Aorta (tissue), 5 donors: ENCODE measurements around the gene PNPLA7. TPM values are rescaled to one million over a fixed set of nuclear protein-coding genes. Genes with fewer than 3 reads are reported as not detected.
"Not testable (repeated sequence)": the region's sequence is repeated elsewhere in the genome, so short reads cannot be mapped to it uniquely, and the experiment has no call there.

Experiments used
- ATAC-seq: fragments of 200-7000 bp; cut with Tn5 transposase; one replicate; pipeline ENCODE4 v1.9.1; 2022; ENCODE audit warnings: moderate library complexity; ENCODE audit not compliant: low FRiP score
- DNase-seq, 2 donors: peaks; one replicate each; pipeline ENCODE4 v3.0.0-alpha.2; 2020
- H3K27ac ChIP-seq, 2 donors: one replicate each; pipeline ENCODE4 v1.5.1; 2013; ENCODE audit warnings: low read length in 2 of 2, mild to moderate bottlenecking in 2 of 2, moderate library complexity in 2 of 2, control low read depth in 1 of 2, inconsistent platforms in 1 of 2, low read depth in 1 of 2
- H3K27me3 ChIP-seq, 2 donors: one replicate each; pipeline ENCODE4 v1.6.1; 2013; ENCODE audit warnings: control low read depth in 1 of 2, low read length in 1 of 2, mild to moderate bottlenecking in 1 of 2, moderate library complexity in 1 of 2; ENCODE audit not compliant: insufficient read depth in 2 of 2, control insufficient read depth in 1 of 2
- H3K36me3 ChIP-seq, 2 donors: one replicate each; pipeline ENCODE4 v1.6.1; 2013; ENCODE audit warnings: control low read depth in 1 of 2, low read length in 1 of 2, mild to moderate bottlenecking in 1 of 2; ENCODE audit not compliant: insufficient read depth in 2 of 2, control insufficient read depth in 1 of 2
- H3K4me1 ChIP-seq, 2 donors: one replicate each; pipeline ENCODE4 v1.6.1; 2013; ENCODE audit warnings: low read length in 2 of 2, control low read depth in 1 of 2, mild to moderate bottlenecking in 1 of 2, moderate library complexity in 1 of 2; ENCODE audit not compliant: insufficient read depth in 2 of 2, control insufficient read depth in 1 of 2
- H3K4me3 ChIP-seq, 2 donors: one replicate each; pipeline ENCODE4 v1.5.1; 2013; ENCODE audit warnings: low read length in 2 of 2, control low read depth in 1 of 2, mild to moderate bottlenecking in 1 of 2
- H3K9me3 ChIP-seq: one replicate; pipeline ENCODE4 v1.6.1; 2013; ENCODE audit warnings: mild to moderate bottlenecking, low read length; ENCODE audit not compliant: control insufficient read depth
- WGBS, 2 donors: extraction: QIAGEN DNeasy Blood & Tissue Kit; methylation state at CpG; one replicate each; pipeline ENCODE4 v1.1.7; 2013; 5-methylcytosine and 5-hydroxymethylcytosine counted together
- intact Hi-C, 2 donors: fragments of 100-400 bp; cut with DNase I; formaldehyde crosslinking; loops; one replicate each; pipeline versions ENCODE4 v1.14.2 to v1.15.0; 2022
- polyA plus RNA-seq, 2 donors: library from polyadenylated mRNA; stranded (reverse); fragments of 200-250 nt; gene quantifications; one replicate each; pipeline ENCODE4 v1.2.3, GENCODE V29; 2013
- total RNA-seq, 2 donors: library from RNA; stranded (reverse); fragmentation: NEBNext Ultra II Directional; extraction: Animal tissue kit (Norgen Biotek cat#: 25700); gene quantifications; one replicate each; pipeline ENCODE4 v1.2.1, GENCODE V29; 2021
- donor health status: healthy with polysubstance abuse.
- donor health status: Bipolar disorder and iron deficiency.
- donor health status: DM: no; HTN: no; CAD: no.
- donor health status: DM: no; HTN: no; CAD: no.
- donor health status: DM: yes; HTN: yes; CAD: no.

Gene PNPLA7
- total and polyA plus RNA-seq, 4 donors, result 2.1 to 36.6 (median 9.0) TPM

DNA sequence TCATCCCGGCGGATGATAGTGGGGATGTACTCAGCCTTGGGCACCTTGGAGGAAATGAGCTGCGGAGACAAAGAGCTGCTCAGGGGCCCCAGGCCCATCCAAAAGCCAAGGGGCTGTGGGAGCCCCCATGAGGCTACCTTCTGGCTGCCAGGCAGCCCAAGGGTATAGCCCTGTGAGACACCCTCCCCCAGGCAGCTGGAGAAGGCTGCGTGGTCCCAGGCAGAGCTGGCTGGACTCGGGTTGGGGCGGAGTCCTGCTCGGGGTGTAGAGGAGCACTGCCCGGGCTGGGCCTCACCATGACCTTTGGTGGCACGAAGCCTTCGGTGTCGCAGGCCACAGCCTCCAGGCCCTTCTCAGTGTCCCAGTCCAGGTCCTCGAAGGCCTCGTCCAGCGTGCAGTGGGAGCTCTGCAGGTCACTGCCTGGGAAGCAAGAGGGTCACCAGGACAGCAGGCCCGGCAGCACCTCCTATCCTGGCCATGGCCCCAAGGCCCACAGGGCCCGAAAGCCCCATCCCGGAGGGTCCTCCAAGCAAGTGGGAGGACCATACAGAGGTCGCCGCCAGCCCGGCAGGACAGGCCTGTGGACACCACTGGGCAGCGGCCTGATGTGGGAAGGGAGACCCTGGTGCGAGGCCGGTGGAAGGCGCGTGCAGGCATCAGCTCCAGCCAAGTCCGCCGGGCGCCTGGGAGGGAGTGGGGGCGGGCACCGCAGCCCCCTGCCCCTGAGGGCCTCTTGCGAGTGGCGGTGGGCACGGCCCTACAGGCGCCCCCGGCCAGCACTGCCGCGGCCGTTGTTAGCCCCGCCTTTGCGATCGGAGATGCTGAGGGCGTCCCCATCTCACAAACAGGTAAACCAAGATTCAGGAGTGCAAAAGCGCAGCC is 97.2 kb downstream of the PNPLA7 start:
- ATAC-seq, result no peak
- Histone ChIP-seq H3K4me1 (peaks cover 0 to 4% of the 10 kb centered on the region in 2 donors), H3K4me3 (no peak overlapping the region), H3K27me3 (no peaks in the 10 kb centered on the region), H3K36me3 (peaks cover 0 to 1% of the 10 kb centered on the region in 2 donors), H3K27ac (no peak overlapping the region), H3K9me3 (no peaks in the 10 kb centered on the region)
- WGBS, 2 donors, result 87 to 88% methylated on average over 43 of the region's 43 CpGs
- peak; percentile 68 to 78 for DNase-seq
- intact Hi-C loops, result no loop called here

DNA sequence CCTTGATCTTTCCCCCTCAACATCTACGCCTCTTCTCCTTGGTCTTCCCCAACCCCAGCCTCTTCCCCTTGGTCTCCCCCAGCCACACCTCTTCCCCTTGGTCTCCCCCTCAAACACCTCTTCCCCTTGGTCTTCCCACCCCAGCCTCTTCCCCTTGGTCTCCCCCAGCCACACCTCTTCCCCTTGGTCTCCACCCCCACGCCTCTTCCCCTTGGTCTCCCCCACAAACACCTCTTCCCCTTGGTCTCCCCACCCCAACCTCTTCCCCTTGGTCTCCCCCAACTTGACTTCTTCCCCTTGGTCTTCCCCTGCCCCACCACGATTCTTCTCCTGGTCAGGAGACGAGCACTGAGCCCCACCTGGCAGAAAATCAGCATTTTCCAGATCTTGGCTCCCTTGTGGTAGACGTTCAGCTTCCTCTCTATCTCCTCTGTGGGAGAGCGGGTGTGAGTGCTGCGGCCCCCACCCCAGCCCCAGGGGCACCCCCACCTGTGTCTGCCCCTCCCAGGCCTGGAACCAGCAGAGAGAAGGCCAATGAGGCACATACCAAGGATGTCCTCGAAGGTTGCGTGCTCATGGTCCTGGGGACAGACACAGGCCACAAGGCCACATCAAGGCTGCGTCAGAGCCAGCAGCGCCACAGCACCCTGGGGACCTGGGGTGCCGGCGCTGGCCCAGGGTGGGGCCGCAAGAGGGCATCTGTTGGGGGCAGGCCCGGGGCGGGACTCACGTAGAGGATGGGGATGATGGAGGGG is 98.0 kb downstream of the PNPLA7 start:
- peak; percentile 51 to 73 for DNase-seq
- no peak for ATAC-seq
- Histone ChIP-seq H3K27me3 (no peaks in the 10 kb centered on the region), H3K27ac (no peak overlapping the region), H3K9me3 (no peaks in the 10 kb centered on the region), H3K4me3 (no peak overlapping the region), H3K4me1 (peaks cover 0 to 4% of the 10 kb centered on the region in 2 donors), H3K36me3 (peaks cover 0 to 1% of the 10 kb centered on the region in 2 donors)
- 90 to 92% methylated on average over 17 of the region's 17 CpGs for WGBS, 2 donors
- intact Hi-C loops, result no loop called here

DNA sequence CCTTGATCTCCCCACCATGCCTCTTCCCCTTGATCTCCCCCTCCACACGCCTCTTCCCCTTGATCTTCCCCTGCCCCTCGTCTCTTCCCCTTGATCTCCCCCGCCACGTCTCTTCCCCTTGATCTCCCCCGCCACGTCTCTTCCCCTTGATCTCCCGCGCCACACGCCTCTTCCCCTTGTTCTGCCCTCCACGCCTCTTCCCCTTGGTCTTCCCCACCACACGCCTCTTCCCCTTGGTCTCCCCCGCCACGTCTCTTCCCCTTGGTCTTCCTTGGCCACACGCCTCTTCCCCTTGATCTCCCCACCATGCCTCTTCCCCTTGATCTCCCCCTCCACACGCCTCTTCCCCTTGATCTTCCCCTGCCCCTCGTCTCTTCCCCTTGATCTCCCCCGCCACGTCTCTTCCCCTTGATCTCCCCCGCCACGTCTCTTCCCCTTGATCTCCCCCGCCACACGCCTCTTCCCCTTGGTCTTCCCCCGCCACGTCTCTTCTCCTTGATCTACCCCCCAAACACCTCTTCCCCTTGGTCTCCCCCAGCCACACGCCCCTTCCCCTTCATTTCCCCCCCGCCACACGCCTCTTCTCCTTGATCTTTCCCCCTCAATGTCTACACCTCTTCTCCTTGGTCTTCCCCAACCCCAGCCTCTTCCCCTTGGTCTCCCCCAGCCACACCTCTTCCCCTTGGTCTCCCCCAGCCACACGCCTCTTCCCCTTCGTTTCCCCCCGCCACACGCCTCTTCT is 98.8 kb downstream of the PNPLA7 start:
- H3K9me3 ChIP-seq, ATAC-seq, H3K27me3 ChIP-seq, intact Hi-C loops, H3K27ac ChIP-seq, H3K36me3 ChIP-seq, H3K4me1 ChIP-seq, H3K4me3 ChIP-seq: not testable (repeated sequence)
- peak in 1 of 2 donors; percentile 25 for DNase-seq
- 88 to 95% methylated on average over 12 to 13 of the region's 31 CpGs for WGBS, 2 donors

- H3K27me3 ChIP-seq, ATAC-seq, H3K4me1 ChIP-seq, H3K36me3 ChIP-seq, H3K27ac ChIP-seq, H3K9me3 ChIP-seq, intact Hi-C loops, H3K4me3 ChIP-seq: not testable (repeated sequence)
- DNase-seq, result peak; percentile 45 to 53
- WGBS, 2 donors, result 87 to 88% methylated on average over 21 to 23 of the region's 24 CpGs
These were observed 99.5 kb downstream of the PNPLA7 start for GRCh38 chr9:137450539-137451222.

- Histone ChIP-seq H3K9me3 (no peaks in the 10 kb centered on the region), H3K27me3 (no peaks in the 10 kb centered on the region), H3K27ac (no peak overlapping the region), H3K4me1 (peaks cover 0 to 4% of the 10 kb centered on the region in 2 donors), H3K36me3 (no peaks in the 10 kb centered on the region), H3K4me3 (no peak overlapping the region)
- intact Hi-C loops, result no loop called here
- DNase-seq, result peak; percentile 43 to 65
- no peak for ATAC-seq
- WGBS, 2 donors, result 84 to 85% methylated on average over 18 of the region's 18 CpGs
These were observed 100.2 kb downstream of the PNPLA7 start for GRCh38 chr9:137449931-137450538.

DNA sequence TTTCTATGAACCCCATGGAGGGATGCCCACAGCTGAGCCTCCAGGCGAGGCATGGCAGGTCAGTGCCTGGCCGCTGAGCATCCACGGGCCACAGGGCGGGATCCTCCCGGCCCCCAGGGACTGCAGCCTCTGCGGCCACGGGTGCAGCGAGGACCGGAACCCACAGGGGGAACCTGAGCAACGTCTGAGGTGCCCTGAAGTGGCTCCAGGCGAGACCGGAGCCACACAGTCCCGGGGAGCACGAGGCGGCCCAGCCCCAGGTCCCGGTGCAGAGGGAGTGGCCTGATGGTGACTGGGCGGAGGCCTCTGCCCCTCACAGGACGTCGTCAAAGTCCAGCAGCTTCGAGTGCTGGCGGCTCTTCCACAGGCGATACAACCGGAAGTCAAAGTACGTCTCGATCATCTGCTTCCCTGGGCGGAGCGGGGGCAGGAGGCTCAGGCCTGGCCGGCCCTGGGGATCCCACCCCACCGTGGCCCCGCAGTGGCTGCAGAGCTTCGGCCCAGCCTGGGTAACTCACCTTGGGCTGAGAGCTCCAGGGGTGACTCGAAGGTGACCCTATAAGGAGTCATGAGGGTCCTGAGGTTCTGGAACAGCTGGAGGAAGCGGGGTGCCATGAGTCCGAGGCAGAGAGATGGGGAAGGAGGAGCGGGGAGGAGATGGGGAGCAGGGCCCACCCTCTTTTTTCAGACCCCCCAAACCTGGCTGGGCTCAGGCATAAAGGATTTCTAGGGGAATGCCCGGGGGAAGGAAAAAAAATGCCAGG is 100.9 kb downstream of the PNPLA7 start:
- no peak overlapping the region for H3K27ac ChIP-seq
- ATAC-seq, result no peak
- H3K36me3 ChIP-seq, result no peaks in the 10 kb centered on the region
- intact Hi-C loops, result no loop called here
- H3K4me3 ChIP-seq, result no peak overlapping the region
- H3K4me1 ChIP-seq, result peaks cover 0 to under 1% of the 10 kb centered on the region in 2 donors
- DNase-seq, result peak; percentile 50 to 73
- 81 to 84% methylated on average over 36 of the region's 36 CpGs for WGBS, 2 donors
- no peaks in the 10 kb centered on the region for H3K9me3 ChIP-seq
- no peaks in the 10 kb centered on the region for H3K27me3 ChIP-seq

GRCh38 chr9:137448602-137448962 is 101.6 kb downstream of the PNPLA7 start:
- ATAC-seq (no peak), DNase-seq (peak in 1 of 2 donors; percentile 72)
- H3K9me3 ChIP-seq, result no peaks in the 10 kb centered on the region
- H3K4me3 ChIP-seq, result no peak overlapping the region
- intact Hi-C loops, result no loop called here
- no peak overlapping the region for H3K27ac ChIP-seq
- no peaks in the 10 kb centered on the region for H3K27me3 ChIP-seq
- WGBS, 2 donors, result 68 to 71% methylated on average over 16 of the region's 16 CpGs
- no peaks in the 10 kb centered on the region for H3K4me1 ChIP-seq
- H3K36me3 ChIP-seq, result no peaks in the 10 kb centered on the region
